NCI-H2196 treated with DMSO at 0.1 percent for 48 hours (cell line): ENCODE results near the gene MRPL39.
A peak's percentile ranks its signal among the peaks of the same experiment; 100 is the strongest.
"Not testable (repeated sequence)": the region's sequence is repeated elsewhere in the genome, so short reads cannot be mapped to it uniquely, and the experiment has no call there.

Experiments
- DNase-seq: peaks from one replicate; lab custom pipeline; 2025; ENCODE audit not compliant: unreplicated experiment; lab: John Stamatoyannopoulos, UW

MRPL39 gene

GRCh38 chr21:25607151-25608043 lies at the start of gene MRPL39:
Gene MRPL39 (minus strand): TSS chr21:25607481. CDS start chr21:25607475, 6 bp downstream.
- peak; percentile 57 for DNase-seq

- DNase-seq, result no peak
Observed at GRCh38 chr21:25656412-25656811, 49.1 kb upstream of the MRPL39 start.

- DNase-seq, result no peak
Observed at GRCh38 chr21:25649146-25649545, 41.9 kb upstream of the MRPL39 start.

GRCh38 chr21:25647647-25648046 lies 40.4 kb upstream of the MRPL39 start:
- DNase-seq, result no peak

- no peak for DNase-seq
Observed at GRCh38 chr21:25646474-25646873, 39.2 kb upstream of the MRPL39 start.

GRCh38 chr21:25643486-25643885 lies 36.2 kb upstream of the MRPL39 start:
- DNase-seq, result no peak

- DNase-seq, result no peak
Observed at GRCh38 chr21:25640943-25641292, 33.6 kb upstream of the MRPL39 start.

- DNase-seq, result no peak
Observed at GRCh38 chr21:25640202-25640942, 33.1 kb upstream of the MRPL39 start.

GRCh38 chr21:25639551-25640201 lies 32.4 kb upstream of the MRPL39 start:
- DNase-seq, result no peak

GRCh38 chr21:25638660-25639550 lies 31.6 kb upstream of the MRPL39 start, which contains the start of gene JAM2:
Gene JAM2 (plus strand): TSS chr21:25639258. CDS start chr21:25639822, 564 bp downstream.
- no peak for DNase-seq

GRCh38 chr21:25637851-25638659 lies 30.8 kb upstream of the MRPL39 start:
- no peak for DNase-seq

- no peak for DNase-seq
Observed at GRCh38 chr21:25636727-25637126, 29.4 kb upstream of the MRPL39 start.

- DNase-seq, result no peak
Observed at GRCh38 chr21:25635310-25635709, 28.0 kb upstream of the MRPL39 start.

GRCh38 chr21:25632296-25632695 lies 25.0 kb upstream of the MRPL39 start:
- no peak for DNase-seq

GRCh38 chr21:25626757-25627156 lies 19.5 kb upstream of the MRPL39 start:
- no peak for DNase-seq

- not testable (repeated sequence) for DNase-seq
Observed at GRCh38 chr21:25625776-25626555, 18.7 kb upstream of the MRPL39 start.

- DNase-seq, result no peak
Observed at GRCh38 chr21:25625036-25625435, 17.8 kb upstream of the MRPL39 start.

GRCh38 chr21:25624511-25624910 lies 17.2 kb upstream of the MRPL39 start:
- DNase-seq, result no peak

- DNase-seq, result no peak
Observed at GRCh38 chr21:25619198-25619597, 11.9 kb upstream of the MRPL39 start.
